NCI-H82 treated with DMSO at 0.1 percent for 48 hours (cell line): ENCODE data around the gene UNC13B.
"Not testable (repeated sequence)": the region's sequence is repeated elsewhere in the genome, so short reads cannot be mapped to it uniquely, and the experiment has no call there.

ENCODE experiments used
- DNase-seq: peaks from one replicate; lab custom pipeline; 2025; ENCODE audit not compliant: unreplicated experiment; lab: John Stamatoyannopoulos, UW

UNC13B gene

GRCh38 chr9:35162605-35163315 is 951 bp downstream of the UNC13B start:
- DNase-seq = peak; percentile 8

- no peak for DNase-seq
Measured at GRCh38 chr9:35163413-35163812, 1.6 kb downstream of the UNC13B start.

- no peak for DNase-seq
Measured at GRCh38 chr9:35164711-35165110, 2.9 kb downstream of the UNC13B start.

GRCh38 chr9:35167429-35167828 is 5.6 kb downstream of the UNC13B start:
- DNase-seq = not testable (repeated sequence)

DNA sequence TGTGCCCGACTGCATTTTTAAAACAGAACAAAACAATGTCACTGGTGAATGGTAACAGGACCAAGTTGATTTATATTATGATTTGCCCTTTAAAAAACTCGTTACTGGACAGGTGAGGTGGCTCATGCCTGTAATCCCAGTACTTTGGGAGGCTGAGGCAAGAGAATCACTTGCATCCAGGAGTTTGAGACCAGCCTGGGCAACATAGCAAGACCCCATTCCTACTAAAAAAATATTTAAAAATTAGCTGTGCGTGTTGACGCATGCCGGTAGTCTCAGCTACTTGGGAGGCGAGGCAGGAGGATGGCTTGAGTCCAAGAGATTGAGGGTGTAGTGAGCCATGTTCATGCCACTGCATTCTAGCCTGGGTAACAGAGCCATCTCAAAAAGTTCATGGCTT is 7.2 kb downstream of the UNC13B start:
- DNase-seq = no peak

DNA sequence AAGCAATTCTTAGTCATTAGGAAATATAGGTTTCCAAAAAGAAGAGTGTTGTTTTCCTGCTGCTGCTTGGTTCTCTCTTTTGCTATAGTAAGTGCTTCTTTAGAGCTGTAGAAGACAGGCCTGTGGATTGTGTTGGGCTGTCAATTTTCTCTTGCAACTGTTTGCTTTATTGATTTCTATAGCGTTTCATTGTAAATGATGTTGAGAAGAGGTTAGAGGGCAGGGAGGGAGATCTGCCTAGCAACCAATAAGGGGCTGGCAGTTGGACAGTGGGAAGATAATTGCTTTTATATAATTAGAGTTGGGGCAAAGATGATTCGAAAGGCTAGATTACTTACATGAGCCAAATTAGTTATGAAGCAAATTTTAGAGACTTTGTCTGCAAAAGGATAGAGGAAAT is 11.1 kb downstream of the UNC13B start:
- no peak for DNase-seq

DNA sequence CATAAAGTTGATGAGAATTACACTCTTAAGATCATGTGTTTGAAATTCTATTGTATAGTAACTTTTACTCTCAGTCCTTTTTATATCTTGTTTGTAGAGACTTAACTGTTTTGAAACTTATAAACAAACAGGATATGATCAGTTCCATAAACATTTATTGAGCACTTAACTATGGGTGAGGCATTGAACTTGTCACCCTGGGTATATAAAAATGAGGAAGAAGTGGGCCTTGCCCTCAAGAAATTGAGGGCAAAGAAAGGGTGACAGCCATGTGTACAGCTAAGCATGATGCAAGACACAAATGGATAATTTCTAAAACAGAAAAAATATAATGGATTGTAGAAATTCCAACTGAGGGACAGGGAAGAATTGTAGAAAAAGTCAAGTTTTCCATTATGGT is 15.7 kb downstream of the UNC13B start:
- DNase-seq = no peak

- no peak for DNase-seq
Measured at GRCh38 chr9:35179347-35180280, 17.8 kb downstream of the UNC13B start.

- no peak for DNase-seq
Measured at GRCh38 chr9:35180801-35181200, 19.0 kb downstream of the UNC13B start.

DNA sequence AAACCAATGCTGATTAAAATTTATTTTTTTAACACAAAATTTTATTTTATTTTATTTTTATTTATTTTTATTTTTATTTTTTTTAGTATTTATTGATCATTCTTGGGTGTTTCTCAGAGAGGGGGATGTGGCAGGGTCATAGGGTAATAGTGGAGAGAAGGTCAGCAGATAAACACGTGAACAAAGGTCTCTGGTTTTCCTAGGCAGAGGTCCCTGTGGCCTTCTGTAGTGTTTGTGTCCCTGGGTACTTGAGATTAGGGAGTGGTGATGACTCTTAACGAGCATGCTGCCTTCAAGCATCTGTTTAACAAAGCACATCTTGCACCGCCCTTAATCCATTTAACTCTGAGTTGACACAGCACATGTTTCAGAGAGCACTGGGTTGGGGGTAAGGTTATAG is 20.6 kb downstream of the UNC13B start:
- not testable (repeated sequence) for DNase-seq

DNA sequence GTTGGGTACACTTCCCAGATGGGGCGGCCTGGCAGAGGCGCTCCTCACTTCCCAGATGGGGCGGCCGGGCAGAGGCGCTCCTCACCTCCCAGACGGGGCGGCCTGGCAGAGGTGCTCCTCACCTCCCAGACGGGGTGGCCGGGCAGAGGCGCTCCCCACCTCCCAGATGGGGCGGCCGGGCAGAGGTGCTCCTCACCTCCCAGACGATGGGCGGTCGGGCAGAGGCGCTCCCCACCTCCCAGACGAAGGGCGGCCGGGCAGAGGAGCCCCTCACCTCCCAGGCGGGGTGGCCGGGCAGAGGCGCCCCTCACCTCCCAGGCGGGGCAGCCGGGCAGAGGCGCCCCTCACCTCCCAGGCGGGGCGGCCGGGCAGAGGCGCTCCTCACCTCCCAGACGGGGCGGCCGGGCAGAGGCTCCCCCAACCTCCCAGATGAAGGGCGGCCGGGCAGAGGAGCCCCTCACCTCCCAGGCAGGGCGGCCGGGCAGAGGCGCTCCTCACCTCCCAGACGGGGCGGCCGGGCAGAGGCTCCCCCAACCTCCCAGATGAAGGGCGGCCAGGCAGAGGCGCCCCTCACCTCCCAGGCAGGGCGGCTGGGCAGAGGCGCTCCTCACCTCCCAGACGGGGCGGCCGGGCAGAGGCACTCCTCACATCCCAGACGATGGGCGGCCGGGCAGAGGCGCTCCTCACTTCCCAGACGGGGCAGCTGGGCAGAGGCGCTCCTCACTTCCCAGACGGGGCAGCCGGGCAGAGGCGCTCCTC is 21.4 kb downstream of the UNC13B start:
- DNase-seq = not testable (repeated sequence)

- DNase-seq = not testable (repeated sequence)
Measured at GRCh38 chr9:35183755-35184480, 22.1 kb downstream of the UNC13B start.

- DNase-seq = peak; percentile 10
Measured at GRCh38 chr9:35186524-35186923, 24.7 kb downstream of the UNC13B start.

GRCh38 chr9:35190203-35190602 is 28.4 kb downstream of the UNC13B start:
- no peak for DNase-seq

DNA sequence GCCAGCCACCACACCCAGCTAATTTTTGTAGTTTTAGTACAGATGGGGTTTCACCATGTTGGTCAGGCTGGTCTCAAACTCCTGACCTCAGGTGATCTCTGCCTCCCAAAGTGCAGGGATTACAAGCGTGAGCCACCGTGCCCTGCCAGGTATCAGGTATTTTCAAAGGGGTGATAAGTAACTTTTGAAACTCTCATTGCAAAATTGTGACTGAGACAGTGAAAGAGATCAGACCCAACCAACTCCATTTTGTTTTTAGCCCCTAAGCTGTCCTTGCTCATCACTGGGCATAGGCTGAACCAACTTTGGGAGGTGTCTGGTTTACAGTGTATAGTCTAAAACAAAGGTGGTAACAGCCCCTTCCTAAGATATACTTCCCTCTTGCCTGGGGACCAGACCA is 29.3 kb downstream of the UNC13B start:
- no peak for DNase-seq

- DNase-seq = no peak
Measured at GRCh38 chr9:35193762-35194161, 32.0 kb downstream of the UNC13B start.

DNA sequence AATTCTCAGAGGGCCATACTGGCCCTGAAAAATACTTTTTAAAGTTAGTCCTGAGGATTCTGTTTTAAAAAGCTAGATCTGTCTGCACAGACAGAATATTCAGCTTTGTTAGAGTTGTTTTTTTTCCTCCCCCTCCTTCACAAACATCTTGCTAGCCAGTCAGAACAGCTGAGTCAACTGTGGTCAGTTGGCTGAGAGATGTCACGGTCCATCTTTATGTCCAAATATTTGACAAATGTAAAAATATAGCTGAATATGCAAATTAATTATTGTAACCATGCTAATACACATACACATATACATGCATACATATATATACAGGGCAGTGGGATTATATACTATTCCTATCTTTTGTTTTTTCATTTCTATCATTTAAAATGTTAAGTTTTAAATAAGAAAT is 33.9 kb downstream of the UNC13B start:
- DNase-seq = no peak

DNA sequence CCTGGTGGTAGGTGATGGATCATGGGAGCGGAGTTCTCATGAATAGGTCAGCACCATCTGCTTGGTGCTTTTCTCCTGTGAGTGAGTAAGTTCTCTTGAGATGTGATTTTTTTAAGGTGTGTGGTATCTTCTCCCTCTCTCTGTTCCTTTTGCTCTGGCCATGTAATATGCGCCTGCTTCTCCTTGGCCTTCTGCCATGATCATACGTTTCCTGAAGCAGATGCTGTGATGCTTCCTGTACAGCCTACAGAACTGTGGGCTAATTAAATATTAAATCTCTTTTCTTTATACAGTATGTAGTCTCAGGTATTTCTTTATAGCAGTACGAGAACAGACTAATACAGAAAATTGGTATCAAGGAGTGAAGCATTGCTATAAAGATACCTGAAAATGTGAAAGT is 36.4 kb downstream of the UNC13B start:
- DNase-seq = no peak

- DNase-seq = no peak
Measured at GRCh38 chr9:35203528-35203927, 41.7 kb downstream of the UNC13B start.

DNA sequence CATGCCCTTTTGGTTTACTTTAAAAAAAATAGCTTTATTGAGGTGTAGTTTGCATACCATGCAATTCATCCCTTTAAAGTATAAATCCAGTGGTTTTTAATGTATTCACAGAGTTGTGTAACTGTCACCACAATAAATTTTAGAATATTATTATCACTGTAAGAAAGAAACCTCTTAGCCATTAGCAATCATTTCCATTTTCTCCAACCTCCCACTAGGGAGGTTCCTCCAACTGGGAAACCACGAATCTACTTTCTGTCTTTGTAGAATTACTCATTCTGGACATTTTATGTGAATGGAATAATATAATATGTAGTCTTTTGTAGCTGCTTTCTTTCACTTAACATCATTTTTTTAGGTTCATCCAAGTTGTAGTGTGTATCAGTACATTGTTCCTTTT is 43.5 kb downstream of the UNC13B start:
- DNase-seq = no peak

- no peak for DNase-seq
Measured at GRCh38 chr9:35211854-35212253, 50.0 kb downstream of the UNC13B start.
